Sigmoid colon (tissue), 7 donors: Measurements from ENCODE around the gene MAL. TPM values are rescaled to one million over a fixed set of nuclear protein-coding genes. Genes with fewer than 3 reads are reported as not detected.

ENCODE experiments used
- DNase-seq: peaks from one replicate; pipeline ENCODE4 v3.0.0-alpha.2; 2019
- H3K27ac ChIP-seq, 4 donors: fragments of 200-600 bp; sonication (generic); one replicate each; pipeline ENCODE4 v1.5.1; 2016 to 2019; ENCODE audit warnings: mild to moderate bottlenecking in 1 of 4
- H3K27me3 ChIP-seq, 3 donors: fragments of 200-600 bp; sonication (generic); one replicate each; pipeline ENCODE4 v1.5.1; 2019; ENCODE audit warnings: mild to moderate bottlenecking in 1 of 3
- H3K36me3 ChIP-seq, 4 donors: fragments of 200-600 bp; sonication (generic); one replicate each; pipeline ENCODE4 v1.5.1; 2016 to 2019
- H3K4me1 ChIP-seq, 4 donors: fragments of 200-600 bp; sonication (generic); one replicate each; pipeline ENCODE4 v1.5.1; 2017 to 2019
- H3K4me3 ChIP-seq, 4 donors: fragments of 200-600 bp; sonication (generic); one replicate each; pipeline ENCODE4 v1.5.1; 2017 to 2019; ENCODE audit warnings: mild to moderate bottlenecking in 2 of 4, moderate library complexity in 1 of 4
- H3K9me3 ChIP-seq, 4 donors: fragments of 200-600 bp in 3 of 4; sonication (generic) in 3 of 4; one replicate each; pipeline versions ENCODE4 v1.5.1 to v1.6.1; 2013 to 2019
- EP300 ChIP-seq, 4 donors: sonication (generic); formaldehyde crosslinking; IDR thresholded peaks; one replicate each; pipeline ENCODE4 v1.6.1; 2017; ENCODE audit warnings: antibody characterized with exemption in 4 of 4
- POLR2A ChIP-seq, 2 donors: fragments of 450-650 bp; IDR thresholded peaks; one replicate each; pipeline ENCODE4 v1.6.1; 2016; ENCODE audit warnings: antibody characterized with exemption in 2 of 2, mild to moderate bottlenecking in 2 of 2, moderate library complexity in 2 of 2
- POLR2AphosphoS5 ChIP-seq, 4 donors: sonication (generic); formaldehyde crosslinking; IDR thresholded peaks; one replicate each; pipeline ENCODE4 v1.6.1; 2017; ENCODE audit warnings: antibody characterized with exemption in 4 of 4
- WGBS, 2 donors: extraction: QIAGEN DNeasy Blood & Tissue Kit; methylation state at CpG; one replicate each; pipeline ENCODE4 v1.1.7; 2013; 5-methylcytosine and 5-hydroxymethylcytosine counted together
- intact Hi-C: fragments of 100-400 bp; cut with DNase I; formaldehyde crosslinking; loops from one replicate; pipeline ENCODE4 v1.15.1; 2023
- polyA plus RNA-seq, 3 donors: library from polyadenylated mRNA; stranded (reverse); fragments of 200-250 nt; gene quantifications; one replicate each; pipeline ENCODE4 v1.2.3, GENCODE V29; 2013
- total RNA-seq, 4 donors: library from RNA; depleted of rRNA; stranded (reverse); fragments of >200 nt; gene quantifications; one replicate each; pipeline ENCODE4 v1.1.0, GENCODE V29; 2016
- TF ChIP-seq, protein P1 (sequence below), 4 experiments: fragments of 450-650 bp in 3 of 4; fragments of 200-600 bp in 1 of 4; IDR thresholded peaks; one replicate each; pipeline ENCODE4 v1.5.1; 2016 to 2019; ENCODE audit warnings: antibody characterized with exemption in 4 of 4, mild to moderate bottlenecking in 3 of 4, moderate library complexity in 2 of 4
- donor health status: healthy with polysubstance abuse.
- donor health status: Bipolar disorder and iron deficiency.
- donor health status: healthy.

MAL gene
- total and polyA plus RNA-seq, 7 donors: 0.69 to 28.9 (median 8.4) TPM

DNA sequence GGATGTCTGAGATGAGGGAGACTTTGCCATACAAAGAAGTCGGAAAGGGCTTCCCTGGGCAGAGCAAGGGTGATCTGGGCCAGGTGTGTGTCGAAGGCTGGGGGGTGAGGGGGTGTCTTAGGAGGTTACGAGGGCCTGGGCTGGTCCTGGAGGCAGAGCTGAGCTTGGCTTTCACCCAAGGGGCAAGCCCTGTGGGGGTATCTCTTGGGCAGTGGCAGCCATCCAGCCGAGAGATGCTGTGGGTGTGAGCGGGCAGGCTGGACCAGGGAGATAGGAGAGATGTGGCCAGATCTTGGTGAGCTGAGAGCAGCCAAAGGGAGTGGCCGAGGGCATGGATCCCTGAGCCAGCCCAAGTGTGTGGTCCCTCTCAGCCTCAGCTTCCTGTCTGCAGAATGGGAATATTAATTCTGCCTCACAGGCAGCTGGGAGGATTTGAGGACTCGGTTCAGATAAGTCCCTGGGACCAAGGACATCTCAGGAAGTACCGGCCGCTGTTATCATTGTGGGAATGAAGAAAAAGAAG lies 33.0 kb downstream of the MAL start:
- Histone ChIP-seq H3K9me3 (no peaks in the 10 kb centered on the region), H3K4me1 (no peaks in the 10 kb centered on the region), H3K27me3 (peaks cover 0 to 12% (median 0%) of the 10 kb centered on the region in 3 donors), H3K27ac (no peak overlapping the region), H3K36me3 (no peaks in the 10 kb centered on the region), H3K4me3 (no peak overlapping the region)
- DNase-seq: peak; percentile 64
- 62 to 83% methylated on average over 9 of the region's 9 CpGs for WGBS, 2 donors
- intact Hi-C loops: no loop called here
- TF ChIP-seq, protein P1, sequence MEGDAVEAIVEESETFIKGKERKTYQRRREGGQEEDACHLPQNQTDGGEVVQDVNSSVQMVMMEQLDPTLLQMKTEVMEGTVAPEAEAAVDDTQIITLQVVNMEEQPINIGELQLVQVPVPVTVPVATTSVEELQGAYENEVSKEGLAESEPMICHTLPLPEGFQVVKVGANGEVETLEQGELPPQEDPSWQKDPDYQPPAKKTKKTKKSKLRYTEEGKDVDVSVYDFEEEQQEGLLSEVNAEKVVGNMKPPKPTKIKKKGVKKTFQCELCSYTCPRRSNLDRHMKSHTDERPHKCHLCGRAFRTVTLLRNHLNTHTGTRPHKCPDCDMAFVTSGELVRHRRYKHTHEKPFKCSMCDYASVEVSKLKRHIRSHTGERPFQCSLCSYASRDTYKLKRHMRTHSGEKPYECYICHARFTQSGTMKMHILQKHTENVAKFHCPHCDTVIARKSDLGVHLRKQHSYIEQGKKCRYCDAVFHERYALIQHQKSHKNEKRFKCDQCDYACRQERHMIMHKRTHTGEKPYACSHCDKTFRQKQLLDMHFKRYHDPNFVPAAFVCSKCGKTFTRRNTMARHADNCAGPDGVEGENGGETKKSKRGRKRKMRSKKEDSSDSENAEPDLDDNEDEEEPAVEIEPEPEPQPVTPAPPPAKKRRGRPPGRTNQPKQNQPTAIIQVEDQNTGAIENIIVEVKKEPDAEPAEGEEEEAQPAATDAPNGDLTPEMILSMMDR (IDR thresholded peaks at IDR 0.05): no peak
- TF ChIP-seq EP300 (IDR thresholded peaks at IDR 0.05): no peak
- no peak for TF ChIP-seq POLR2AphosphoS5 (IDR thresholded peaks at IDR 0.05)
- TF ChIP-seq POLR2A (IDR thresholded peaks at IDR 0.05): no peak

DNA sequence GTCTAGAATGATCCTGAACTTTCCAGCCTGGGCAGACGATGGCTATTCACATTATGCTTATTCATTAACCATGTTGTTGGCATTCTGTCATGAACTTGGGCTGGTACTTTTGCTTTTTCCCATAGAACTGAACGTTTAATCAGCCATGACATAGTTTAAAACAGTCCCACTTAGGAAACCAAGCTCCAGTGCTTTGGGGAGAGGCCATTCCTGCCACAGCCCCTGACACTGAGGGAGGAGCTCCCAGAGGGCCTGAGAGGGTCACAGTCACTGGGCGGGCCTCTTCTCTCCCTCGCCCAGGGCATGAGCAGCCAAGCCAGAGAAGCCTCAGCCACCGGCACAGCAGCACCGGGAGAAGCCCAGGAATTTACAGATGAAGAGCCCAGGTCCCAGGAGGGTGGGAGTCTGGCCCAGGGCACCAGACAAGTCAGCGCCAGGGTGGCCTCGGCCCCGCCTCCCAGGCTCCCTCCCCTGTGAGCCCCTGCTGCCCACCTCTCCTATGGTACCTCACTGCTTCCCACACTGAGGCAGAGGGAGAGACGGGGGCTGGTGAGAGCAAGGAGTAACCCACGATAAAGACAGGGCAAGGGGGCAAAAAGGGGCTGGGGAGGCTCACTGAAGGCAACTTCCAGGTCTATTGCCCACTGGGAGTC lies 33.6 kb downstream of the MAL start:
- peaks cover 0 to 12% (median 0%) of the 10 kb centered on the region in 3 donors for H3K27me3 ChIP-seq
- intact Hi-C loops: no loop called here
- H3K4me1 ChIP-seq: no peaks in the 10 kb centered on the region
- no peak overlapping the region for H3K4me3 ChIP-seq
- no peaks in the 10 kb centered on the region for H3K36me3 ChIP-seq
- WGBS, 2 donors: 61 to 74% methylated on average over 11 of the region's 11 CpGs
- peak; percentile 59 for DNase-seq
- TF ChIP-seq, protein P1 (IDR thresholded peaks at IDR 0.05): no peak
- TF ChIP-seq POLR2A (IDR thresholded peaks at IDR 0.05) (no peak), EP300 (IDR thresholded peaks at IDR 0.05) (no peak), POLR2AphosphoS5 (IDR thresholded peaks at IDR 0.05) (no peak)
- H3K27ac ChIP-seq: no peak overlapping the region
- no peaks in the 10 kb centered on the region for H3K9me3 ChIP-seq

DNA sequence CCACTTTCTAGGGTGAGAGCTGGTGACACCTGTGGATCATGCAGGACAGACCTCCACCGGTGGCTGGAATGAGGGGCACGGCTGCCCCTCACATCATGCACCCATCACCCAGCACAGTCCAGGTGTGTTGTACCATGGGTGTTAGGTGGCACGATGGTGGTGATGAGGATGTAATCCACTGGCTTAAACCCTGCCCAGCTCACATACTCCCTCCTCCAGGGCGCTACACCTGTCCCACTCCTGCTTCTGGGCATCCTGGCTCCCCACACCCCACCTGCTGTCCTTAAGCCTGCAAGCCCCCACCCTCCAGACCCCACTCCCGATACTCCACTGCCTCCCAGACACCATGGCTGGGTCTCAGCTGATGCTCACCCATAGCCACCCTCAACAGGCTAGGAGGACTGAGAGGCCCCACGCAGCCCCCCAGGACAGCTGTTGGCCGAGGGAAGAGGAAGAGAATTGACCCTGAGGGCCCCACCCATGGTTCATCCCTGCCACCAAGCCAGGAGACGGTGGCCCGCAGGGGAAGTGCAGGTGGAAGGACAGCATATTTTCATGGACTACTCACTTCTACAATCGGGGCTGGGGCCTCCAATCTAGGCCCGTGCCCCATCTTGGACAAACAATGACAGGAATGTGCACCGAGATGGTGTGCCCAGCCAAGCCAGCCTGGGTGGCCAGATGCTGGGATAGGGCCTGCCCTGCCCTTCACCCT lies 34.3 kb downstream of the MAL start:
- no peaks in the 10 kb centered on the region for H3K9me3 ChIP-seq
- H3K4me1 ChIP-seq: no peaks in the 10 kb centered on the region
- H3K36me3 ChIP-seq: no peaks in the 10 kb centered on the region
- TF ChIP-seq POLR2A (IDR thresholded peaks at IDR 0.05) (no peak), POLR2AphosphoS5 (IDR thresholded peaks at IDR 0.05) (no peak), EP300 (IDR thresholded peaks at IDR 0.05) (no peak)
- TF ChIP-seq, protein P1 (IDR thresholded peaks at IDR 0.05): no peak
- H3K27me3 ChIP-seq: peaks cover 0 to 12% (median 0%) of the 10 kb centered on the region in 3 donors
- H3K4me3 ChIP-seq: no peak overlapping the region
- intact Hi-C loops: no loop called here
- peak; percentile 51 for DNase-seq
- no peak overlapping the region for H3K27ac ChIP-seq
- 70 to 84% methylated on average over 12 of the region's 12 CpGs for WGBS, 2 donors

DNA sequence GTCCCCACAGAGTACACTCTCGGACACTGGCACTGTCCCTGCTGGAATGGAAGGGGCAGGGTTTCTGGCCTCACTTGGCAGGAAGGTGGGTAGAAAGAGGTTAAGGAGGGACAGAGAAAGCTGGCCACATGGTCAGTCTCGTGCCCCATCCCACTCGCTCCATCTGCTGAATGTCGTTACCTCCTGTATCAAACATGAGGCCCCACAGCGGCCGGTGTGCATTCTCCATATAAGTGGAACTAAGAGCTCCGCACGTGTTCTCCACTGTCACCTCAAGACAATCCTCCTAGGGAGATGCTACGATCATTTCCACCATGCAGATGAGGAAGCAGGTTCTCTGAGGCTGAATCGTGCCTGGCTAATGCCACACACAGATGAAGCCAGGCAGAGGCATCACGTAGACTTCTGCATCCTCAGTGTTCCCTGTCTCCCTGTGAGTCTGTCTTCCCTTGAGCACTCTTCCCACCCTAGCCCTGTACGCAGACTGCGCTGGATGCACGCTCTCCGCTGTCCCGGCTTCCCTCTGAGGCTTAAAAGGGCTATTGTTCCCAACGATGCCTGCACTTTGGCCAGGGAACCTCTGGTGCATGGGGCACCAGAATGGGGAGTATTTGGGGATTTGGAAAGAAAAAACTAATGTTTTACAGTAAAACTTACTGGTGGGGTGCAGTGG lies 35.1 kb downstream of the MAL start:
- H3K36me3 ChIP-seq: no peaks in the 10 kb centered on the region
- 86 to 88% methylated on average over 17 of the region's 17 CpGs for whole genome bisulfite sequencing, 2 donors
- H3K27me3 ChIP-seq: peaks cover 0 to 9% (median 0%) of the 10 kb centered on the region in 3 donors
- H3K4me1 ChIP-seq: no peaks in the 10 kb centered on the region
- no peaks in the 10 kb centered on the region for H3K9me3 ChIP-seq
- TF ChIP-seq, protein P1 (IDR thresholded peaks at IDR 0.05): no peak
- no peak for TF ChIP-seq EP300 (IDR thresholded peaks at IDR 0.05)
- TF ChIP-seq POLR2A (IDR thresholded peaks at IDR 0.05): no peak
- no peak for TF ChIP-seq POLR2AphosphoS5 (IDR thresholded peaks at IDR 0.05)
- no peak overlapping the region for H3K27ac ChIP-seq
- DNase-seq: peak; percentile 34
- intact Hi-C loops: no loop called here
- H3K4me3 ChIP-seq: no peak overlapping the region
